ENCODE results near the gene TUBB1. TPM values are rescaled to one million over a fixed set of nuclear protein-coding genes. Genes with fewer than 3 reads are reported as not detected.

TUBB1 gene
- total and polyA plus RNA-seq, 2 of the 13 experiments (the other 11 are each of a cell fraction or from before 2014, with no cell fraction given), result 0.11 to 57.6 TPM

GRCh38 chr20:59013031-59013951 is 5.9 kb upstream of the TUBB1 start (continued):
- TF ChIP-seq, protein P1, sequence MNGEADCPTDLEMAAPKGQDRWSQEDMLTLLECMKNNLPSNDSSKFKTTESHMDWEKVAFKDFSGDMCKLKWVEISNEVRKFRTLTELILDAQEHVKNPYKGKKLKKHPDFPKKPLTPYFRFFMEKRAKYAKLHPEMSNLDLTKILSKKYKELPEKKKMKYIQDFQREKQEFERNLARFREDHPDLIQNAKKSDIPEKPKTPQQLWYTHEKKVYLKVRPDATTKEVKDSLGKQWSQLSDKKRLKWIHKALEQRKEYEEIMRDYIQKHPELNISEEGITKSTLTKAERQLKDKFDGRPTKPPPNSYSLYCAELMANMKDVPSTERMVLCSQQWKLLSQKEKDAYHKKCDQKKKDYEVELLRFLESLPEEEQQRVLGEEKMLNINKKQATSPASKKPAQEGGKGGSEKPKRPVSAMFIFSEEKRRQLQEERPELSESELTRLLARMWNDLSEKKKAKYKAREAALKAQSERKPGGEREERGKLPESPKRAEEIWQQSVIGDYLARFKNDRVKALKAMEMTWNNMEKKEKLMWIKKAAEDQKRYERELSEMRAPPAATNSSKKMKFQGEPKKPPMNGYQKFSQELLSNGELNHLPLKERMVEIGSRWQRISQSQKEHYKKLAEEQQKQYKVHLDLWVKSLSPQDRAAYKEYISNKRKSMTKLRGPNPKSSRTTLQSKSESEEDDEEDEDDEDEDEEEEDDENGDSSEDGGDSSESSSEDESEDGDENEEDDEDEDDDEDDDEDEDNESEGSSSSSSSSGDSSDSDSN (CRISPR knock-in tag; IDR thresholded peaks at IDR 0.05), result 0 out of 2 replicates have a peak, but pooled peaks have one; percentile 19
- TF ChIP-seq ZNF607 (CRISPR knock-in tag; IDR thresholded peaks at IDR 0.05; ENCODE audit: borderline replicate concordance) (peak; percentile 75), ZNF891 (CRISPR knock-in tag; IDR thresholded peaks at IDR 0.05) (peak; percentile 62; the same call in 1 of the 2 replicates), ESRRA (CRISPR knock-in tag; IDR thresholded peaks at IDR 0.05; ENCODE audit: low read depth) (no peak), RBM22 (optimal IDR thresholded peaks at IDR 0.05; ENCODE audit: low read length) (no peak), HNRNPL (IDR thresholded peaks at IDR 0.05; ENCODE audit: low read depth, low read length) (0 out of 2 replicates have a peak, but pooled peaks have one; percentile 10), ARID4A (CRISPR knock-in tag; IDR thresholded peaks at IDR 0.05; ENCODE audit: borderline replicate concordance) (0 out of 2 replicates have a peak, but pooled peaks have one; percentile 7), ZHX2 (IDR thresholded peaks at IDR 0.05; ENCODE audit: low read depth) (0 out of 2 replicates have a peak, but pooled peaks have one; percentile 43), ZHX2 (CRISPR knock-in tag; IDR thresholded peaks at IDR 0.05; ENCODE audit: borderline replicate concordance) (no peak), ZNF605 (CRISPR knock-in tag; IDR thresholded peaks at IDR 0.05) (peak; percentile 30; the same call in 1 of the 2 replicates), GABPB1 (CRISPR knock-in tag; IDR thresholded peaks at IDR 0.05) (peak; percentile 5; the same call in 1 of the 2 replicates), NCOA1 (CRISPR knock-in tag; IDR thresholded peaks at IDR 0.05) (no peak), ZSCAN29 (CRISPR knock-in tag; conservative IDR thresholded peaks at IDR 0.05) (no peak), SRSF1 (optimal IDR thresholded peaks at IDR 0.05; ENCODE audit: low read depth, low read length) (no peak)
- TF ChIP-seq, protein P2, sequence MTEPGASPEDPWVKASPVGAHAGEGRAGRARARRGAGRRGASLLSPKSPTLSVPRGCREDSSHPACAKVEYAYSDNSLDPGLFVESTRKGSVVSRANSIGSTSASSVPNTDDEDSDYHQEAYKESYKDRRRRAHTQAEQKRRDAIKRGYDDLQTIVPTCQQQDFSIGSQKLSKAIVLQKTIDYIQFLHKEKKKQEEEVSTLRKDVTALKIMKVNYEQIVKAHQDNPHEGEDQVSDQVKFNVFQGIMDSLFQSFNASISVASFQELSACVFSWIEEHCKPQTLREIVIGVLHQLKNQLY (CRISPR knock-in tag; IDR thresholded peaks at IDR 0.05), result no peak
